GM18526 (cell line): Measurements from ENCODE around the gene NIPAL3.

Experiments
- POLR2A ChIP-seq: IDR thresholded peaks from 3 replicates; pipeline ENCODE4 v1.6.1; 2011; ENCODE audit not compliant: insufficient read length; ENCODE audit errors: extremely low read depth

Gene NIPAL3

GRCh38 chr1:24386241-24386640 is 29.4 kb upstream of the NIPAL3 start:
- TF ChIP-seq POLR2A: no peak

GRCh38 chr1:24386931-24387330 is 28.7 kb upstream of the NIPAL3 start:
- TF ChIP-seq POLR2A: no peak

GRCh38 chr1:24387636-24388175 is 27.9 kb upstream of the NIPAL3 start:
- TF ChIP-seq POLR2A: no peak

- no peak for TF ChIP-seq POLR2A
Measured at GRCh38 chr1:24388331-24388885, 27.2 kb upstream of the NIPAL3 start.

- no peak for TF ChIP-seq POLR2A
Measured at GRCh38 chr1:24389231-24389678, 26.3 kb upstream of the NIPAL3 start.

GRCh38 chr1:24390924-24391782 is 24.4 kb upstream of the NIPAL3 start:
- no peak for TF ChIP-seq POLR2A

- TF ChIP-seq POLR2A: no peak
Measured at GRCh38 chr1:24391882-24392603, 23.6 kb upstream of the NIPAL3 start.

GRCh38 chr1:24392604-24392946 is 23.0 kb upstream of the NIPAL3 start:
- no peak for TF ChIP-seq POLR2A

- TF ChIP-seq POLR2A: no peak
Measured at GRCh38 chr1:24392982-24393650, 22.5 kb upstream of the NIPAL3 start.

- TF ChIP-seq POLR2A: no peak
Measured at GRCh38 chr1:24393892-24394291, 21.7 kb upstream of the NIPAL3 start.

- no peak for TF ChIP-seq POLR2A
Measured at GRCh38 chr1:24400065-24400464, 15.5 kb upstream of the NIPAL3 start.

- no peak for TF ChIP-seq POLR2A
Measured at GRCh38 chr1:24403806-24404205, 11.8 kb upstream of the NIPAL3 start.

- TF ChIP-seq POLR2A: no peak
Measured at GRCh38 chr1:24406788-24407187, 8.8 kb upstream of the NIPAL3 start.

- TF ChIP-seq POLR2A: no peak
Measured at GRCh38 chr1:24409535-24409934, 6.1 kb upstream of the NIPAL3 start.

GRCh38 chr1:24410750-24411149 is 4.9 kb upstream of the NIPAL3 start:
- TF ChIP-seq POLR2A: no peak
